Measurements from ENCODE around the gene TAS2R40.
"Not testable (repeated sequence)": the region's sequence is repeated elsewhere in the genome, so short reads cannot be mapped to it uniquely, and the experiment has no call there.

- TF ChIP-seq POLR2A (IDR thresholded peaks at IDR 0.05; ENCODE audit: low read length); GATA1 (IDR thresholded peaks at IDR 0.05; ENCODE audit: low read depth, low read length): not testable (repeated sequence)
Measured at GRCh38 chr7:143213478-143213877, 8.4 kb upstream of the TAS2R40 start.
